GM23338 (cell line): Measurements from ENCODE around the gene PPID. TPM values are rescaled to one million over a fixed set of nuclear protein-coding genes. Genes with fewer than 3 reads are reported as not detected.

Experiments used
- ATAC-seq: fragments of 200-7000 bp; cut with Tn5 transposase; 3 replicates; pipeline ENCODE4 v1.9.1; 2020
- DNase-seq: peaks from one replicate; pipeline ENCODE4 v3.0.0-alpha.2; 2015; ENCODE audit warnings: low spot score
- H2AFZ ChIP-seq: fragments of 200-600 bp; sonication (generic); 2 replicates; pipeline ENCODE4 v1.8.0; 2016; ENCODE audit warnings: antibody characterized with exemption, mild to moderate bottlenecking, moderate library complexity
- H3F3A ChIP-seq: fragments of 200-600 bp; sonication (generic); replicated peaks from 2 replicates; pipeline ENCODE4 v1.8.0; 2017; ENCODE audit warnings: antibody characterized with exemption, mixed run types, low read depth
- H3K27ac ChIP-seq: fragments of 200-600 bp; sonication (generic); 2 replicates; pipeline ENCODE4 v1.6.1; 2016; ENCODE audit warnings: low read depth
- H3K27me3 ChIP-seq: fragments of 200-600 bp; sonication (generic); 2 replicates; pipeline ENCODE4 v1.8.0; 2016; ENCODE audit warnings: mild to moderate bottlenecking, mixed run types, moderate library complexity; ENCODE audit not compliant: insufficient read depth
- H3K36me3 ChIP-seq: fragments of 200-600 bp; sonication (generic); 2 replicates; pipeline ENCODE4 v1.8.0; 2016; ENCODE audit warnings: mild to moderate bottlenecking; ENCODE audit not compliant: insufficient read depth
- H3K4me1 ChIP-seq: fragments of 200-600 bp; sonication (generic); 2 replicates; pipeline ENCODE4 v1.8.0; 2016; ENCODE audit warnings: mild to moderate bottlenecking, moderate library complexity; ENCODE audit not compliant: insufficient read depth
- H3K4me2 ChIP-seq: fragments of 200-600 bp; sonication (generic); 2 replicates; pipeline ENCODE4 v1.7.1; 2017; ENCODE audit warnings: mixed run types
- H3K4me3 ChIP-seq: fragments of 200-600 bp; sonication (generic); 2 replicates; pipeline ENCODE4 v1.6.1; 2016; ENCODE audit warnings: mixed run types
- H3K79me2 ChIP-seq: fragments of 200-600 bp; sonication (generic); replicated peaks from 2 replicates; pipeline ENCODE4 v1.8.0; 2017; ENCODE audit warnings: mild to moderate bottlenecking; ENCODE audit not compliant: insufficient read depth
- H3K9me2 ChIP-seq: fragments of 200-600 bp; sonication (generic); 2 replicates; pipeline ENCODE4 v1.8.0; 2017; ENCODE audit not compliant: insufficient read depth
- H4K20me1 ChIP-seq: fragments of 200-600 bp; sonication (generic); replicated peaks from 2 replicates; pipeline ENCODE4 v1.8.0; 2017; ENCODE audit warnings: mild to moderate bottlenecking; ENCODE audit not compliant: insufficient read depth
- H3K27ac Mint-ChIP-seq: 2 replicates; pipeline ENCODE4 v1.8.0; 2020; ENCODE audit warnings: inconsistent platforms, mild to moderate bottlenecking, moderate library complexity, mixed read lengths
- H3K27me3 Mint-ChIP-seq: 3 replicates; pipeline ENCODE4 v1.8.0; 2022; ENCODE audit warnings: low read depth, mild to moderate bottlenecking, moderate library complexity, mixed read lengths, inconsistent platforms; ENCODE audit not compliant: insufficient read depth, poor library complexity
- H3K36me3 Mint-ChIP-seq: 3 replicates; pipeline ENCODE4 v1.8.0; 2021; ENCODE audit warnings: low read depth, mild to moderate bottlenecking, inconsistent platforms, moderate library complexity, mixed read lengths
- H3K4me1 Mint-ChIP-seq: 3 replicates; pipeline ENCODE4 v1.8.0; 2020; ENCODE audit warnings: mild to moderate bottlenecking, inconsistent platforms, mixed read lengths
- H3K4me3 Mint-ChIP-seq: 3 replicates; pipeline ENCODE4 v1.8.0; 2021; ENCODE audit warnings: moderate library complexity, mild to moderate bottlenecking, inconsistent platforms, mixed read lengths
- H3K9me3 Mint-ChIP-seq: 3 replicates; pipeline ENCODE4 v1.8.0; 2020; ENCODE audit warnings: moderate library complexity, mild to moderate bottlenecking, inconsistent platforms, mixed read lengths
- ETS1 ChIP-seq: IDR thresholded peaks from 2 replicates; pipeline ENCODE4 v1.6.1; 2016; ENCODE audit warnings: antibody characterized with exemption
- EZH2phosphoT487 ChIP-seq: fragments of 200-600 bp; sonication (generic); IDR thresholded peaks from one replicate; pipeline ENCODE4 v1.8.1; 2018; ENCODE audit warnings: antibody characterized with exemption; ENCODE audit not compliant: unreplicated experiment
- JUNB ChIP-seq: IDR thresholded peaks from one replicate; pipeline ENCODE4 v1.6.1; 2016; ENCODE audit warnings: antibody characterized with exemption; ENCODE audit not compliant: unreplicated experiment
- NANOG ChIP-seq: IDR thresholded peaks from 2 replicates; pipeline ENCODE4 v1.6.1; 2016; ENCODE audit warnings: antibody characterized with exemption, borderline replicate concordance
- POLR2AphosphoS5 ChIP-seq: IDR thresholded peaks from 2 replicates; pipeline ENCODE4 v1.6.1; 2016; ENCODE audit warnings: antibody characterized with exemption, low read depth
- ZNF462 ChIP-seq: fragments of 250-450 bp; sonication (Bioruptor Pico); IDR thresholded peaks from 2 replicates; pipeline ENCODE4 v1.5.0; 2020; ENCODE audit warnings: mild to moderate bottlenecking, moderate library complexity
- polyA plus RNA-seq: library from polyadenylated mRNA; unstranded; fragments of >200 nt; fragmentation: Nextera tagmentation; extraction: Ambion mirVana; gene quantifications from 2 replicates; pipeline ENCODE4 v1.2.1, GENCODE V29; 2016
- total RNA-seq: library from RNA; depleted of rRNA; stranded (reverse); fragments of >200 nt; shearing (Covaris generic); gene quantifications from 2 replicates; pipeline ENCODE4 v1.2.3, GENCODE V29; 2014

PPID gene
- total and polyA plus RNA-seq, 2 experiments from 2014 or later = 56.6 to 66.2 TPM

- TF ChIP-seq ZNF462 = no peak
- no peak for TF ChIP-seq JUNB
- TF ChIP-seq EZH2phosphoT487 = no peak
- no peak for TF ChIP-seq NANOG
These were observed 51.0 kb downstream of the PPID start, which contains the start of gene ETFDH (continued) for GRCh38 chr4:158671915-158672806.

- TF ChIP-seq POLR2AphosphoS5 (peak; percentile 81), ETS1 (no peak)
- H3K27ac ChIP-seq = peak within 1 kb of the TSS; percentile 84
- Mint-ChIP-seq H3K4me3 (peak within 1 kb of the TSS; percentile 98), H3K36me3 (peaks cover 10% of the 10 kb centered on the region), H3K27me3 (peaks cover 12% of the 10 kb centered on the region), H3K9me3 (no peaks in the 10 kb centered on the region; the same call in 2 of the 3 replicates), H3K4me1 (peaks cover 14% of the 10 kb centered on the region; the same call in 2 of the 3 replicates), H3K27ac (peak within 1 kb of the TSS; percentile 98)
- H3K4me1 ChIP-seq = 0 out of 2 replicates have a peak, but pooled peaks cover 5% of the 10 kb centered on the region
- H3K9me2 ChIP-seq = no peaks in the 10 kb centered on the region
- ATAC-seq = no peak
- DNase-seq = no peak
- H4K20me1 ChIP-seq = no peaks in the 10 kb centered on the region; the same call in 1 of the 2 replicates
- peak within 1 kb of the TSS; percentile 76 for H3K4me3 ChIP-seq
- H2AFZ ChIP-seq = peak within 1 kb of the TSS; percentile 74
- H3K27me3 ChIP-seq = no peaks in the 10 kb centered on the region
- peaks cover 5% of the 10 kb centered on the region; the same call in 1 of the 2 replicates for H3K36me3 ChIP-seq
- H3K79me2 ChIP-seq = peaks cover 50% of the 10 kb centered on the region
- peak within 1 kb of the TSS; percentile 81 for H3K4me2 ChIP-seq
- H3F3A ChIP-seq = peaks cover 5% of the 10 kb centered on the region; the same call in 1 of the 2 replicates
These were observed 51.6 kb downstream of the PPID start, which contains the start of gene C4orf46 for GRCh38 chr4:158671665-158671914. Gene C4orf46 (minus strand): TSS chr4:158671887. CDS start chr4:158671801, 86 bp downstream.
